Calu3 (cell line): Measurements from ENCODE around the gene HUNK. TPM values are rescaled to one million over a fixed set of nuclear protein-coding genes. Genes with fewer than 3 reads are reported as not detected.

Experiments used
- BruUV-seq: library from RNA; stranded (reverse); fragments of 400-500 nt; replicated peaks from 2 replicates; lab custom pipeline; 2021; lab: Mats Ljungman, UMichigan
- CTCF ChIA-PET: fragments of 300-600 bp; sonication (Branson Sonifier 250); formaldehyde crosslinking; loops from one replicate; lab custom pipeline; 2022; ENCODE audit warnings: antibody characterized with exemption; lab: Charles Lee
- DNase-seq: peaks from one replicate; pipeline ENCODE4 v3.0.0; 2022
- H3K27ac Mint-ChIP-seq: one replicate; pipeline ENCODE4 v1.8.0; 2022; ENCODE audit warnings: mixed read lengths; ENCODE audit not compliant: unreplicated experiment
- H3K27me3 Mint-ChIP-seq: one replicate; pipeline ENCODE4 v1.8.0; 2022; ENCODE audit warnings: mixed read lengths; ENCODE audit not compliant: unreplicated experiment
- H3K36me3 Mint-ChIP-seq: one replicate; pipeline ENCODE4 v1.8.0; 2022; ENCODE audit warnings: mild to moderate bottlenecking, moderate library complexity, mixed read lengths; ENCODE audit not compliant: insufficient read depth, unreplicated experiment
- H3K4me1 Mint-ChIP-seq: one replicate; pipeline ENCODE4 v1.8.0; 2022; ENCODE audit warnings: mild to moderate bottlenecking, low read depth, mixed read lengths; ENCODE audit not compliant: unreplicated experiment
- H3K4me3 Mint-ChIP-seq: one replicate; pipeline ENCODE4 v1.8.0; 2022; ENCODE audit warnings: mild to moderate bottlenecking, low read depth, moderate library complexity, mixed read lengths; ENCODE audit not compliant: unreplicated experiment
- H3K9me3 Mint-ChIP-seq: one replicate; pipeline ENCODE4 v1.8.0; 2022; ENCODE audit warnings: low read depth, mixed read lengths; ENCODE audit not compliant: unreplicated experiment
- CTCF ChIP-seq: fragments of 200-600 bp; IDR thresholded peaks from one replicate; pipeline ENCODE4 v1.8.0; 2022; ENCODE audit warnings: antibody characterized with exemption; ENCODE audit not compliant: unreplicated experiment
- intact Hi-C: fragments of 100-400 bp; cut with micrococcal nuclease; formaldehyde crosslinking; loops from one replicate; pipeline ENCODE4 v1.10.0; 2022; ENCODE audit not compliant: unreplicated experiment
- total RNA-seq: library from RNA; stranded (reverse); gene quantifications from 2 replicates; pipeline ENCODE4 v1.2.3, GENCODE V29; 2022

Gene HUNK
- total RNA-seq, 1 experiment from 2014 or later, result 2.3 TPM

- no peaks in the 10 kb centered on the region for H3K4me1 Mint-ChIP-seq
- no peaks in the 10 kb centered on the region for H3K9me3 Mint-ChIP-seq
- no peak overlapping the region for H3K27ac Mint-ChIP-seq
- no peak for TF ChIP-seq CTCF
- no peak for DNase-seq
- H3K4me3 Mint-ChIP-seq, result peak overlapping the region; percentile 87
- H3K27me3 Mint-ChIP-seq, result no peaks in the 10 kb centered on the region
- peaks cover 11% of the 10 kb centered on the region for H3K36me3 Mint-ChIP-seq
- no TSS peak for BruUV-seq
- CTCF ChIA-PET, result interaction anchor here (0.6 kb wide), 1 partner anchor 463 kb away, joined by 3 read pairs; no protein-coding TSS in a partner anchor
- intact Hi-C loops, result no loop called here
Observed at GRCh38 chr21:31872072-31872451, 758 bp upstream of the HUNK start.

- peaks cover 11% of the 10 kb centered on the region for H3K36me3 Mint-ChIP-seq
- CTCF ChIA-PET, result interaction anchor here (0.8 kb wide), 1 partner anchor 92 kb away, joined by 3 read pairs; no protein-coding TSS in a partner anchor
- peaks cover 7% of the 10 kb centered on the region for H3K4me1 Mint-ChIP-seq
- peak; percentile 32 for DNase-seq
- no TSS peak for BruUV-seq
- TF ChIP-seq CTCF, result no peak
- no peaks in the 10 kb centered on the region for H3K27me3 Mint-ChIP-seq
- intact Hi-C loops, result no loop called here
- H3K4me3 Mint-ChIP-seq, result peak overlapping the region; percentile 87
- H3K9me3 Mint-ChIP-seq, result no peaks in the 10 kb centered on the region
- no peak overlapping the region for H3K27ac Mint-ChIP-seq
Observed at GRCh38 chr21:31873275-31873695, 465 bp downstream of the HUNK start.

- Mint-ChIP-seq H3K27ac (no peak overlapping the region), H3K9me3 (no peaks in the 10 kb centered on the region), H3K27me3 (no peaks in the 10 kb centered on the region), H3K4me3 (peak overlapping the region; percentile 87), H3K4me1 (peaks cover 7% of the 10 kb centered on the region), H3K36me3 (peaks cover 11% of the 10 kb centered on the region)
- peak; percentile 58 for TF ChIP-seq CTCF
- intact Hi-C loops, result no loop called here
- no TSS peak for BruUV-seq
- DNase-seq, result peak; percentile 72
- CTCF ChIA-PET, result interaction anchor here (0.6 to 0.9 kb wide), 4 partner anchors 15 to 1022 kb away, joined by 3 to 5 read pairs (median 4); no protein-coding TSS in a partner anchor
Observed at GRCh38 chr21:31873696-31874599, 1.1 kb downstream of the HUNK start.

- CTCF ChIA-PET, result interaction anchor here (0.6 to 0.9 kb wide), 2 partner anchors 14 to 383 kb away, joined by 3 to 5 read pairs; no protein-coding TSS in a partner anchor
- H3K27me3 Mint-ChIP-seq, result no peaks in the 10 kb centered on the region
- H3K4me1 Mint-ChIP-seq, result peaks cover 7% of the 10 kb centered on the region
- peak overlapping the region; percentile 87 for H3K4me3 Mint-ChIP-seq
- H3K9me3 Mint-ChIP-seq, result no peaks in the 10 kb centered on the region
- intact Hi-C loops, result no loop called here
- TF ChIP-seq CTCF, result no peak
- H3K27ac Mint-ChIP-seq, result no peak overlapping the region
- BruUV-seq, result no TSS peak
- DNase-seq, result peak; percentile 5
- H3K36me3 Mint-ChIP-seq, result peaks cover 11% of the 10 kb centered on the region
Observed at GRCh38 chr21:31874812-31875212, 2.0 kb downstream of the HUNK start.
